GM10847 (cell line): ENCODE data around the gene COG3.

Source experiments
- POLR2A ChIP-seq: IDR thresholded peaks from 2 replicates; pipeline ENCODE4 v1.6.1; 2011; ENCODE audit not compliant: insufficient read length; ENCODE audit errors: extremely low read depth

The COG3 gene

GRCh38 chr13:45441633-45442032, 23.1 kb upstream of the COG3 start:
- no peak for TF ChIP-seq POLR2A

GRCh38 chr13:45445053-45445452, 19.7 kb upstream of the COG3 start:
- no peak for TF ChIP-seq POLR2A

GRCh38 chr13:45446181-45446580, 18.6 kb upstream of the COG3 start:
- no peak for TF ChIP-seq POLR2A

GRCh38 chr13:45447050-45447661, 17.6 kb upstream of the COG3 start:
- no peak for TF ChIP-seq POLR2A

- TF ChIP-seq POLR2A: no peak
Observed at GRCh38 chr13:45448965-45449559, 15.7 kb upstream of the COG3 start.

- no peak for TF ChIP-seq POLR2A
Observed at GRCh38 chr13:45451282-45451681, 13.5 kb upstream of the COG3 start.

- TF ChIP-seq POLR2A: no peak
Observed at GRCh38 chr13:45454204-45454603, 10.5 kb upstream of the COG3 start.

- no peak for TF ChIP-seq POLR2A
Observed at GRCh38 chr13:45456196-45456972, 8.4 kb upstream of the COG3 start.

GRCh38 chr13:45464141-45464686, 525 bp upstream of the COG3 start:
- no peak for TF ChIP-seq POLR2A

GRCh38 chr13:45466359-45466758, 1.6 kb downstream of the COG3 start:
- TF ChIP-seq POLR2A: no peak

GRCh38 chr13:45468635-45469034, 3.9 kb downstream of the COG3 start:
- no peak for TF ChIP-seq POLR2A

- no peak for TF ChIP-seq POLR2A
Observed at GRCh38 chr13:45472171-45472705, 7.5 kb downstream of the COG3 start.

- no peak for TF ChIP-seq POLR2A
Observed at GRCh38 chr13:45473627-45474026, 8.9 kb downstream of the COG3 start.

- TF ChIP-seq POLR2A: no peak
Observed at GRCh38 chr13:45474584-45475454, 10.1 kb downstream of the COG3 start.

GRCh38 chr13:45479661-45480060, 14.9 kb downstream of the COG3 start:
- TF ChIP-seq POLR2A: no peak
